MM.1S (cell line): ENCODE results near the gene KCNH1.

Experiments
- DNase-seq: peaks from one replicate; pipeline ENCODE4 v3.0.0-alpha.2; 2015
- H2AFZ ChIP-seq: fragments of 300-600 bp; sonication (generic); 2 replicates; pipeline ENCODE4 v1.6.0; 2016; ENCODE audit warnings: antibody characterized with exemption, low read length
- H3F3A ChIP-seq: fragments of 300-600 bp; sonication (generic); 2 replicates; pipeline ENCODE4 v1.6.1; 2016; ENCODE audit warnings: mild to moderate bottlenecking, antibody characterized with exemption, low read length, moderate library complexity, mixed read lengths; ENCODE audit not compliant: insufficient read depth
- H3K27ac ChIP-seq: fragments of 300-600 bp; sonication (generic); 2 replicates; pipeline ENCODE4 v1.5.1; 2016; ENCODE audit warnings: mild to moderate bottlenecking, low read length
- H3K27me3 ChIP-seq: fragments of 300-600 bp; sonication (generic); replicated peaks from 2 replicates; pipeline ENCODE4 v1.6.0; 2016; ENCODE audit warnings: low read length; ENCODE audit not compliant: insufficient read depth
- H3K36me3 ChIP-seq: fragments of 300-600 bp; sonication (generic); replicated peaks from 2 replicates; pipeline ENCODE4 v1.6.1; 2016; ENCODE audit warnings: mild to moderate bottlenecking, low read length, mixed read lengths; ENCODE audit not compliant: insufficient read depth
- H3K4me1 ChIP-seq: fragments of 300-600 bp; sonication (generic); 2 replicates; pipeline ENCODE4 v1.6.1; 2016; ENCODE audit warnings: low read length, mixed read lengths
- H3K4me2 ChIP-seq: fragments of 300-600 bp; sonication (generic); 2 replicates; pipeline ENCODE4 v1.6.0; 2016; ENCODE audit warnings: low read depth, low read length
- H3K4me3 ChIP-seq: fragments of 300-600 bp; sonication (generic); 2 replicates; pipeline ENCODE4 v1.5.1; 2016; ENCODE audit warnings: low read length, mixed read lengths
- H3K79me2 ChIP-seq: fragments of 300-600 bp; sonication (generic); 2 replicates; pipeline ENCODE4 v1.6.1; 2016; ENCODE audit warnings: mixed run types, low read length, mixed read lengths
- H3K9ac ChIP-seq: fragments of 300-600 bp; sonication (generic); 2 replicates; pipeline ENCODE4 v1.6.1; 2016; ENCODE audit warnings: low read length, mixed read lengths
- H3K9me2 ChIP-seq: fragments of 300-600 bp; sonication (generic); replicated peaks from 2 replicates; pipeline ENCODE4 v1.6.1; 2016; ENCODE audit warnings: mild to moderate bottlenecking, low read length, mixed read lengths; ENCODE audit not compliant: insufficient read depth
- H3K9me3 ChIP-seq: fragments of 300-600 bp; sonication (generic); replicated peaks from 2 replicates; pipeline ENCODE4 v1.6.1; 2016; ENCODE audit warnings: mild to moderate bottlenecking, low read length, mixed read lengths; ENCODE audit not compliant: insufficient read depth
- H4K20me1 ChIP-seq: fragments of 300-600 bp; sonication (generic); 2 replicates; pipeline ENCODE4 v1.6.1; 2016; ENCODE audit warnings: mild to moderate bottlenecking, low read length, moderate library complexity, mixed read lengths; ENCODE audit not compliant: insufficient read depth
- CTCF ChIP-seq: fragments of 300-600 bp; sonication (generic); IDR thresholded peaks from 2 replicates; pipeline ENCODE4 v1.5.1; 2016; ENCODE audit warnings: antibody characterized with exemption, low read length, mixed read lengths
- EZH2 ChIP-seq: fragments of 300-600 bp; sonication (generic); optimal IDR thresholded peaks from 2 replicates; pipeline ENCODE3; 2017; ENCODE audit warnings: low read depth, mild to moderate bottlenecking, antibody characterized with exemption, low read length, mixed read lengths
- EZH2phosphoT487 ChIP-seq: fragments of 300-600 bp; sonication (generic); IDR thresholded peaks from 2 replicates; pipeline ENCODE4 v1.6.1; 2018; ENCODE audit warnings: antibody characterized with exemption, low read length

Gene KCNH1

DNA sequence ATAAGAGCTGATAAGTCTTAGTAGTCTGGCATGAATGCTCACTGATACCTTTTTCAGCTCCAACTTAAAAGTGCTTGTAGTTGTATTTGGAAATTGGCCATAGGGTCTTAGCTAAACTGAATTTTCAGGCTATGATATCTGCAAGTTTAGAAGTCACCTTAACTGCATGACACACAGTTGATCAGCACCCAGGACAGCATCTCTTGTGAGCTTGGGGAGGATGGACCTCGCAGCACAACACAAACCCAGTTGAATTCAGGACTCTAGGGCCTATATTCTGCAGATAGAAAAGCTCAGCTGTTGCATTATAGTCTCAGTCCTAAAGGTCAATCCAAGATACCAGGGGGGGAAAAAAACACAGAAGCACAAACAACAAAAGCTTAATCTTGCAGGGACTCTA lies 394.3 kb downstream of the KCNH1 start:
- no peaks in the 10 kb centered on the region for H3K36me3 ChIP-seq
- H3K27me3 ChIP-seq = no peaks in the 10 kb centered on the region
- no peaks in the 10 kb centered on the region for H3K4me1 ChIP-seq
- no peaks in the 10 kb centered on the region for H3F3A ChIP-seq
- no peak for DNase-seq
- no peak overlapping the region for H3K27ac ChIP-seq
- no peak overlapping the region for H2AFZ ChIP-seq
- no peak overlapping the region for H3K4me3 ChIP-seq
- no peak overlapping the region for H3K9ac ChIP-seq
- no peaks in the 10 kb centered on the region for H4K20me1 ChIP-seq
- H3K9me2 ChIP-seq = no peaks in the 10 kb centered on the region
- H3K4me2 ChIP-seq = no peak overlapping the region
- no peaks in the 10 kb centered on the region for H3K79me2 ChIP-seq
- TF ChIP-seq EZH2phosphoT487 (no peak), CTCF (no peak), EZH2 (no peak)
- H3K9me3 ChIP-seq = no peaks in the 10 kb centered on the region

DNA sequence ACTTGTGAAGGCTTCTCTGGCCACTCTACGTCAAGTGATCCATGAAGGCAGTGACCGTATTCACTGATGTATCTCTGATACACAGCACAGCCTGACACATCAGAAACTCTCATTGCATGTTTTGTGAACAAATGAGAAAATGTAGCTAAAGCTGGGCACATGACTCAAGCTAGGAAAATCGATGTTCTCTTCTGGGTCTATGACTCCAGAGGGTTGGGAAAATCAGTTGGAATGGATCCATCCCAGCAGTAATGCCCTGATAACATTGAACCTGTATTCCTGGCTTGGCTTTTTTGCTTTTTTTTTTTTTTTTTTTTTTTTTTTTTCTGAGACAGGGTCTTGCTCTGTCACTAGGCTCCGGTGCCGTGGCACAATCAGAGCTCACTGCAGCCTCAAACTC lies 395.7 kb downstream of the KCNH1 start:
- Histone ChIP-seq H3K27me3 (no peaks in the 10 kb centered on the region), H3K4me3 (no peak overlapping the region), H3F3A (no peaks in the 10 kb centered on the region), H4K20me1 (no peaks in the 10 kb centered on the region), H2AFZ (no peak overlapping the region), H3K4me1 (no peaks in the 10 kb centered on the region), H3K36me3 (no peaks in the 10 kb centered on the region), H3K9me3 (no peaks in the 10 kb centered on the region), H3K4me2 (no peak overlapping the region), H3K9me2 (no peaks in the 10 kb centered on the region), H3K9ac (no peak overlapping the region), H3K27ac (no peak overlapping the region), H3K79me2 (no peaks in the 10 kb centered on the region)
- no peak for DNase-seq
- TF ChIP-seq CTCF (no peak), EZH2 (no peak), EZH2phosphoT487 (no peak)

- no peaks in the 10 kb centered on the region for H3K4me1 ChIP-seq
- H3F3A ChIP-seq = no peaks in the 10 kb centered on the region
- H2AFZ ChIP-seq = no peak overlapping the region
- H3K27ac ChIP-seq = no peak overlapping the region
- H3K9me3 ChIP-seq = no peaks in the 10 kb centered on the region
- no peaks in the 10 kb centered on the region for H3K27me3 ChIP-seq
- TF ChIP-seq EZH2 (no peak), EZH2phosphoT487 (no peak), CTCF (no peak)
- H3K9ac ChIP-seq = no peak overlapping the region
- no peaks in the 10 kb centered on the region for H4K20me1 ChIP-seq
- no peak overlapping the region for H3K4me2 ChIP-seq
- no peak overlapping the region for H3K4me3 ChIP-seq
- DNase-seq = no peak
- H3K9me2 ChIP-seq = no peaks in the 10 kb centered on the region
- no peaks in the 10 kb centered on the region for H3K36me3 ChIP-seq
- H3K79me2 ChIP-seq = no peaks in the 10 kb centered on the region
These were observed 397.2 kb downstream of the KCNH1 start for GRCh38 chr1:210736713-210737112.

DNA sequence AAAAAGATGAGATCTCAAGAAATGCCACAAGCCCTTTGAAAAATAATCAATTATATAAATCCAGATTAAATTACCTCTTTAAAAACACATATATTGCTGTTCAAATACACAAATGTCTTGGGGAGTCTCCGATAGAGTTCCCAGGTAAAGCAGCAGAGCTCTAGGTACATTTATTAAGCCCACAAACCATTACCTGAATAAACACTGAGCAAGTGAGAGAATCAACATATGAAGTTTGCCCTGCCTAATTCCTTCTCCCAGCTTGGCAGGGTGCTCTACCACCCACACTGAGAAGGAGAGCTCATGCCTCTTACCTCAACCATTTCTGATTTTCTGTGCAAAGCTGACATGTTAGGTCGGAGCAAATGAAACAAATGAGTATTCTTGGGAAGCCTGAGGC lies 402.4 kb downstream of the KCNH1 start:
- TF ChIP-seq CTCF = no peak
- no peak for TF ChIP-seq EZH2phosphoT487
- no peak for TF ChIP-seq EZH2
- no peaks in the 10 kb centered on the region for H3K9me3 ChIP-seq
- H2AFZ ChIP-seq = no peak overlapping the region
- H3K9ac ChIP-seq = no peak overlapping the region
- H3F3A ChIP-seq = no peaks in the 10 kb centered on the region
- no peaks in the 10 kb centered on the region for H3K79me2 ChIP-seq
- no peaks in the 10 kb centered on the region for H3K9me2 ChIP-seq
- no peaks in the 10 kb centered on the region for H4K20me1 ChIP-seq
- H3K27me3 ChIP-seq = no peaks in the 10 kb centered on the region
- no peak for DNase-seq
- H3K4me2 ChIP-seq = no peak overlapping the region
- H3K36me3 ChIP-seq = no peaks in the 10 kb centered on the region
- no peak overlapping the region for H3K4me3 ChIP-seq
- no peak overlapping the region for H3K27ac ChIP-seq
- H3K4me1 ChIP-seq = no peaks in the 10 kb centered on the region
